H9 (cell line): ENCODE measurements around the gene UNC13C. TPM values are rescaled to one million over a fixed set of nuclear protein-coding genes. Genes with fewer than 3 reads are reported as not detected.

Experiments used
- DNase-seq: peaks from one replicate; pipeline ENCODE4 v3.0.0-alpha.2; 2017
- H2AFZ ChIP-seq: one replicate; pipeline ENCODE4 v1.6.1; 2013; ENCODE audit warnings: mild to moderate bottlenecking, low read length, control low read depth, moderate library complexity
- H2AK5ac ChIP-seq: 2 replicates; pipeline ENCODE4 v1.6.1; 2013; ENCODE audit warnings: low read length, control low read depth, mixed read lengths; ENCODE audit not compliant: insufficient read length
- H2BK120ac ChIP-seq: one replicate; pipeline ENCODE4 v1.6.1; 2013; ENCODE audit warnings: low read depth, mild to moderate bottlenecking, low read length, control low read depth, inconsistent platforms; ENCODE audit not compliant: poor library complexity, severe bottlenecking
- H2BK12ac ChIP-seq: 2 replicates; pipeline ENCODE4 v1.6.1; 2013; ENCODE audit warnings: low read length, control low read depth, mixed read lengths, low read depth; ENCODE audit not compliant: insufficient read length
- H2BK15ac ChIP-seq: 2 replicates; pipeline ENCODE4 v1.6.1; 2013; ENCODE audit warnings: low read depth, low read length, control low read depth
- H2BK20ac ChIP-seq: one replicate; pipeline ENCODE4 v1.6.1; 2013; ENCODE audit warnings: low read depth, mild to moderate bottlenecking, low read length, control low read depth, inconsistent platforms; ENCODE audit not compliant: poor library complexity, severe bottlenecking
- H2BK5ac ChIP-seq: 2 replicates; pipeline ENCODE4 v1.6.1; 2013; ENCODE audit warnings: low read length, control low read depth, mixed read lengths; ENCODE audit not compliant: insufficient read length
- H3K14ac ChIP-seq: 2 replicates; pipeline ENCODE4 v1.6.1; 2013; ENCODE audit warnings: low read length, control low read depth; ENCODE audit not compliant: insufficient read depth
- H3K18ac ChIP-seq: 2 replicates; pipeline ENCODE4 v1.6.1; 2013; ENCODE audit warnings: low read depth, mild to moderate bottlenecking, mixed read lengths, low read length, control low read depth; ENCODE audit not compliant: insufficient read length
- H3K23ac ChIP-seq: 2 replicates; pipeline ENCODE4 v1.6.1; 2013; ENCODE audit warnings: low read length, control low read depth, mixed read lengths, low read depth; ENCODE audit not compliant: insufficient read length
- H3K23me2 ChIP-seq: 2 replicates; pipeline ENCODE4 v1.6.1; 2013; ENCODE audit warnings: low read depth, mild to moderate bottlenecking, mixed read lengths, low read length, control low read depth; ENCODE audit not compliant: insufficient read length, poor library complexity, severe bottlenecking
- H3K27ac ChIP-seq: 2 replicates; pipeline ENCODE4 v1.5.1; 2013; ENCODE audit warnings: low read length, control low read depth, mixed read lengths, low read depth; ENCODE audit not compliant: insufficient read length
- H3K27me3 ChIP-seq: 2 replicates; pipeline ENCODE4 v1.6.1; 2013; ENCODE audit warnings: low read length, control low read depth, inconsistent platforms; ENCODE audit not compliant: insufficient read depth
- H3K4ac ChIP-seq: 2 replicates; pipeline ENCODE4 v1.6.1; 2013; ENCODE audit warnings: low read depth, mild to moderate bottlenecking, control low read depth, inconsistent platforms, low read length, moderate library complexity
- H3K4me1 ChIP-seq: 2 replicates; pipeline ENCODE4 v1.6.1; 2013; ENCODE audit warnings: low read length, control low read depth, inconsistent platforms; ENCODE audit not compliant: insufficient read depth
- H3K4me2 ChIP-seq: 2 replicates; pipeline ENCODE4 v1.6.1; 2013; ENCODE audit warnings: low read length, control low read depth, mixed read lengths; ENCODE audit not compliant: insufficient read length, insufficient read depth
- H3K56ac ChIP-seq: 2 replicates; pipeline ENCODE4 v1.6.1; 2013; ENCODE audit warnings: low read depth, mild to moderate bottlenecking, mixed read lengths, low read length, control low read depth; ENCODE audit not compliant: insufficient read length
- H3K79me1 ChIP-seq: 2 replicates; pipeline ENCODE4 v1.6.1; 2013; ENCODE audit warnings: low read depth, mild to moderate bottlenecking, moderate library complexity, low read length, control low read depth, inconsistent platforms; ENCODE audit not compliant: insufficient read depth, poor library complexity, severe bottlenecking
- H3K79me2 ChIP-seq: 2 replicates; pipeline ENCODE4 v1.6.1; 2013; ENCODE audit warnings: low read length, control low read depth, inconsistent platforms; ENCODE audit not compliant: insufficient read depth
- H3K9ac ChIP-seq: 2 replicates; pipeline ENCODE4 v1.6.1; 2013; ENCODE audit warnings: low read length, control low read depth, mixed read lengths; ENCODE audit not compliant: insufficient read length; ENCODE audit errors: extremely low read depth
- H3K9me3 ChIP-seq: one replicate; pipeline ENCODE4 v1.6.1; 2013; ENCODE audit warnings: low read depth, low read length, inconsistent platforms; ENCODE audit not compliant: control insufficient read depth
- H3T11ph ChIP-seq: one replicate; pipeline ENCODE4 v1.6.1; 2013; ENCODE audit warnings: mild to moderate bottlenecking, low read length, control low read depth, inconsistent platforms
- H4K20me1 ChIP-seq: one replicate; pipeline ENCODE4 v1.6.1; 2013; ENCODE audit not compliant: control insufficient read depth, insufficient read length, insufficient read depth
- H4K5ac ChIP-seq: 2 replicates; pipeline ENCODE4 v1.6.1; 2013; ENCODE audit warnings: low read depth, mild to moderate bottlenecking, mixed read lengths, low read length, control low read depth; ENCODE audit not compliant: insufficient read length
- H4K8ac ChIP-seq: replicated peaks from 2 replicates; pipeline ENCODE4 v1.6.1; 2013; ENCODE audit warnings: low read length, control low read depth, mixed read lengths, low read depth; ENCODE audit not compliant: insufficient read length
- H4K91ac ChIP-seq: 2 replicates; pipeline ENCODE4 v1.6.1; 2013; ENCODE audit warnings: low read depth, mild to moderate bottlenecking, moderate library complexity, mixed read lengths, low read length, control low read depth; ENCODE audit not compliant: insufficient read length
- H3K27ac Mint-ChIP-seq, 3 experiments: 2 replicates in 2 of 3; 3 replicates in 1 of 3; pipeline ENCODE4 v1.8.0; 2020 to 2021; ENCODE audit warnings: mixed read lengths in 3 of 3, mild to moderate bottlenecking in 1 of 3, moderate library complexity in 1 of 3
- H3K27me3 Mint-ChIP-seq: 2 replicates; pipeline ENCODE4 v1.8.0; 2021; ENCODE audit warnings: low read depth, mild to moderate bottlenecking, moderate library complexity, mixed read lengths
- H3K36me3 Mint-ChIP-seq, 3 experiments: 2 replicates in 2 of 3; 3 replicates in 1 of 3; pipeline ENCODE4 v1.8.0; 2020 to 2021; ENCODE audit warnings: low read depth in 3 of 3, mixed read lengths in 3 of 3; ENCODE audit not compliant: insufficient read depth in 1 of 3
- H3K4me1 Mint-ChIP-seq, 2 experiments: 2 replicates each; pipeline ENCODE4 v1.8.0; 2020; ENCODE audit warnings: mixed read lengths in 2 of 2
- H3K4me3 Mint-ChIP-seq, 2 experiments: 2 replicates in 1 of 2; 3 replicates in 1 of 2; pipeline ENCODE4 v1.8.0; 2020 to 2021; ENCODE audit warnings: mild to moderate bottlenecking in 2 of 2, mixed read lengths in 2 of 2, moderate library complexity in 1 of 2
- H3K9me3 Mint-ChIP-seq, 2 experiments: 2 replicates in 1 of 2; 3 replicates in 1 of 2; pipeline ENCODE4 v1.8.0; 2020; ENCODE audit warnings: mild to moderate bottlenecking in 2 of 2, mixed read lengths in 2 of 2, moderate library complexity in 1 of 2
- CTCF ChIP-seq: fragments of 200-600 bp; sonication (generic); conservative IDR thresholded peaks from 3 replicates; pipeline ENCODE4 v1.8.0; 2021; ENCODE audit warnings: antibody characterized with exemption, mild to moderate bottlenecking
- WGBS: extraction: QIAGEN DNeasy Blood & Tissue Kit; methylation state at CpG from one replicate; pipeline ENCODE4 v1.1.7; 2013; ENCODE audit warnings: missing lambda C conversion rate, low lambda C conversion rate, mixed read lengths; ENCODE audit not compliant: insufficient read length; ENCODE audit errors: extremely low coverage; 5-methylcytosine and 5-hydroxymethylcytosine counted together
- total RNA-seq: library from RNA; stranded (reverse); gene quantifications from 2 replicates; pipeline ENCODE4 v1.2.1, GENCODE V29; 2021

The UNC13C gene
- total RNA-seq, 1 experiment from 2014 or later: 0.02 TPM

GRCh38 chr15:54520616-54521015 is 542.4 kb downstream of the UNC13C start:
- no peak overlapping the region for H3K14ac ChIP-seq
- H3K9ac ChIP-seq: no peak overlapping the region
- Mint-ChIP-seq H3K9me3 (no peaks in the 10 kb centered on the region), H3K36me3 (no peaks in the 10 kb centered on the region), H3K27me3 (no peaks in the 10 kb centered on the region), H3K4me3 (no peak overlapping the region), H3K27ac (no peak overlapping the region), H3K4me1 (peaks cover 7 to 9% of the 10 kb centered on the region in 2 experiments; a peak in 2 of 4 replicates)
- no peak overlapping the region for H4K5ac ChIP-seq
- no peaks in the 10 kb centered on the region for H3K4me1 ChIP-seq
- no peaks in the 10 kb centered on the region for H3K79me1 ChIP-seq
- no peak overlapping the region for H3T11ph ChIP-seq
- no peaks in the 10 kb centered on the region for H3K23me2 ChIP-seq
- no peak overlapping the region for H4K91ac ChIP-seq
- no peaks in the 10 kb centered on the region for H3K27me3 ChIP-seq
- H2BK5ac ChIP-seq: no peak overlapping the region
- no peak overlapping the region for H2BK12ac ChIP-seq
- H3K23ac ChIP-seq: no peak overlapping the region
- H3K27ac ChIP-seq: no peak overlapping the region
- no peak overlapping the region for H2BK20ac ChIP-seq
- no peak overlapping the region for H3K18ac ChIP-seq
- H4K20me1 ChIP-seq: no peaks in the 10 kb centered on the region
- no peak overlapping the region for H2BK15ac ChIP-seq
- DNase-seq: no peak
- WGBS: no CpG with 5 or more reads among the region's 1 CpG
- no peak overlapping the region for H2BK120ac ChIP-seq
- TF ChIP-seq CTCF: no peak
- H4K8ac ChIP-seq: no peak overlapping the region
- no peaks in the 10 kb centered on the region for H3K79me2 ChIP-seq
- H3K4me2 ChIP-seq: no peak overlapping the region
- H2AK5ac ChIP-seq: no peak overlapping the region
- no peak overlapping the region for H3K4ac ChIP-seq
- no peak overlapping the region for H2AFZ ChIP-seq
- H3K56ac ChIP-seq: no peak overlapping the region
- no peaks in the 10 kb centered on the region for H3K9me3 ChIP-seq
